ENCODE results near the gene AGBL4. TPM values are rescaled to one million over a fixed set of nuclear protein-coding genes. Genes with fewer than 3 reads are reported as not detected.
A peak's percentile ranks its signal among the peaks of the same experiment; 100 is the strongest.

AGBL4 gene
- total RNA-seq, 1 experiment from 2014 or later: 0.33 TPM

- TF ChIP-seq EZH2phosphoT487 (IDR thresholded peaks at IDR 0.05; ENCODE audit: borderline replicate concordance, low read length) (no peak), EZH2 (IDR thresholded peaks at IDR 0.05; ENCODE audit: low read length, unreplicated experiment) (no peak), CTCF (conservative IDR thresholded peaks at IDR 0.05; ENCODE audit: low read depth, low read length) (no peak)
- H2AFZ ChIP-seq (ENCODE audit: low read length): no peak overlapping the region
- peaks cover 7% of the 10 kb centered on the region for H3K4me1 ChIP-seq (ENCODE audit: insufficient read depth, low read length)
- intact Hi-C loops (cut with micrococcal nuclease): no loop called here
- H3K27me3 ChIP-seq (ENCODE audit: low read length): no peaks in the 10 kb centered on the region
- BruUV-seq (replicated peaks): no TSS peak
- peak; percentile 57 for DNase-seq
- H3K9ac ChIP-seq (ENCODE audit: low read length): no peak overlapping the region
- H4K20me1 ChIP-seq (ENCODE audit: low read length): no peaks in the 10 kb centered on the region
- H3K27ac ChIP-seq (ENCODE audit: low read length): no peak overlapping the region
- peak; percentile 68 for ATAC-seq
- ChIA-PET CTCF (no interaction called here), POLR2A (ENCODE audit: unreplicated experiment) (no interaction called here)
- H3K9me3 ChIP-seq (ENCODE audit: low read length): no peaks in the 10 kb centered on the region
- H3F3A ChIP-seq (ENCODE audit: low read length, unreplicated experiment): no peaks in the 10 kb centered on the region
- H3K36me3 ChIP-seq (ENCODE audit: low read depth, low read length): no peaks in the 10 kb centered on the region
- no peak overlapping the region for H3K4me2 ChIP-seq (ENCODE audit: low read length)
- no peaks in the 10 kb centered on the region for H3K9me2 ChIP-seq (replicated peaks; ENCODE audit: low read length)
- H3K79me2 ChIP-seq (ENCODE audit: low read length): no peaks in the 10 kb centered on the region
- no peak overlapping the region for H3K4me3 ChIP-seq (ENCODE audit: low read length)
Measured at GRCh38 chr1:48794816-48795215, 1228.9 kb downstream of the AGBL4 start.

GRCh38 chr1:48793863-48794262 is 1229.9 kb downstream of the AGBL4 start:
- Histone ChIP-seq H4K20me1 (ENCODE audit: low read length) (no peaks in the 10 kb centered on the region), H3K9me3 (ENCODE audit: low read length) (no peaks in the 10 kb centered on the region), H3K4me1 (ENCODE audit: insufficient read depth, low read length) (peaks cover 7% of the 10 kb centered on the region), H3K4me3 (ENCODE audit: low read length) (no peak overlapping the region), H3K4me2 (ENCODE audit: low read length) (no peak overlapping the region), H3F3A (ENCODE audit: low read length, unreplicated experiment) (no peaks in the 10 kb centered on the region), H3K79me2 (ENCODE audit: low read length) (no peaks in the 10 kb centered on the region), H2AFZ (ENCODE audit: low read length) (no peak overlapping the region), H3K36me3 (ENCODE audit: low read depth, low read length) (no peaks in the 10 kb centered on the region), H3K9me2 (replicated peaks; ENCODE audit: low read length) (no peaks in the 10 kb centered on the region), H3K27ac (ENCODE audit: low read length) (no peak overlapping the region), H3K9ac (ENCODE audit: low read length) (no peak overlapping the region), H3K27me3 (ENCODE audit: low read length) (no peaks in the 10 kb centered on the region)
- no TSS peak for BruUV-seq (replicated peaks)
- intact Hi-C loops (cut with micrococcal nuclease): no loop called here
- no peak for ATAC-seq
- no peak for TF ChIP-seq EZH2 (IDR thresholded peaks at IDR 0.05; ENCODE audit: low read length, unreplicated experiment)
- TF ChIP-seq CTCF (conservative IDR thresholded peaks at IDR 0.05; ENCODE audit: low read depth, low read length): no peak
- no peak for TF ChIP-seq EZH2phosphoT487 (IDR thresholded peaks at IDR 0.05; ENCODE audit: borderline replicate concordance, low read length)
- ChIA-PET POLR2A (ENCODE audit: unreplicated experiment) (no interaction called here), CTCF (no interaction called here)
- DNase-seq: no peak

- no peak overlapping the region for H3K4me3 ChIP-seq (ENCODE audit: low read length)
- intact Hi-C loops (cut with micrococcal nuclease): no loop called here
- POLR2A ChIA-PET (ENCODE audit: unreplicated experiment): no interaction called here
- no peaks in the 10 kb centered on the region for H3K79me2 ChIP-seq (ENCODE audit: low read length)
- ATAC-seq (no peak), DNase-seq (no peak)
- no peaks in the 10 kb centered on the region for H3K27me3 ChIP-seq (ENCODE audit: low read length)
- H3K4me1 ChIP-seq (ENCODE audit: insufficient read depth, low read length): peaks cover 7% of the 10 kb centered on the region
- no peaks in the 10 kb centered on the region for H3K9me2 ChIP-seq (replicated peaks; ENCODE audit: low read length)
- no peak overlapping the region for H3K4me2 ChIP-seq (ENCODE audit: low read length)
- no peak for TF ChIP-seq EZH2 (IDR thresholded peaks at IDR 0.05; ENCODE audit: low read length, unreplicated experiment)
- no peak for TF ChIP-seq EZH2phosphoT487 (IDR thresholded peaks at IDR 0.05; ENCODE audit: borderline replicate concordance, low read length)
- no peak for TF ChIP-seq CTCF (conservative IDR thresholded peaks at IDR 0.05; ENCODE audit: low read depth, low read length)
- no peak overlapping the region for H3K27ac ChIP-seq (ENCODE audit: low read length)
- H3K36me3 ChIP-seq (ENCODE audit: low read depth, low read length): no peaks in the 10 kb centered on the region
- no peaks in the 10 kb centered on the region for H4K20me1 ChIP-seq (ENCODE audit: low read length)
- no peak overlapping the region for H2AFZ ChIP-seq (ENCODE audit: low read length)
- H3K9ac ChIP-seq (ENCODE audit: low read length): no peak overlapping the region
- no peaks in the 10 kb centered on the region for H3K9me3 ChIP-seq (ENCODE audit: low read length)
- CTCF ChIA-PET: no interaction called here
- BruUV-seq (replicated peaks): no TSS peak
- H3F3A ChIP-seq (ENCODE audit: low read length, unreplicated experiment): no peaks in the 10 kb centered on the region
Measured at GRCh38 chr1:48792961-48793360, 1230.8 kb downstream of the AGBL4 start.
